SK-N-SH (cell line): ENCODE measurements around the gene EEFSEC. TPM values are rescaled to one million over a fixed set of nuclear protein-coding genes. Genes with fewer than 3 reads are reported as not detected.

Experiments
- CTCF ChIA-PET: fragments of 300-600, 350-600 bp; formaldehyde crosslinking; extraction: SDS; loops from one replicate; lab custom pipeline; 2021; lab: Yijun Ruan, JAX
- POLR2A ChIA-PET: fragments of 350-600 bp; sonication (Branson Sonifier 250); formaldehyde crosslinking; extraction: SDS; loops from one replicate; lab custom pipeline; 2020; ENCODE audit warnings: antibody characterized with exemption, inconsistent platforms; lab: Yijun Ruan, JAX
- DNase-seq: peaks from one replicate; pipeline ENCODE4 v3.0.0; 2012
- H2AFZ ChIP-seq: fragments of 200-600 bp; sonication (generic); 2 replicates; pipeline ENCODE4 v1.8.1; 2016; ENCODE audit warnings: antibody characterized with exemption, mild to moderate bottlenecking, low read depth
- H3F3A ChIP-seq: fragments of 200-600 bp; sonication (generic); replicated peaks from 2 replicates; pipeline ENCODE3; 2016; ENCODE audit warnings: antibody characterized with exemption, mild to moderate bottlenecking; ENCODE audit not compliant: insufficient read depth
- H3K27ac ChIP-seq, 2 experiments: fragments of 200-500 bp in 1 of 2; fragments of 200-600 bp in 1 of 2; sonication (Bioruptor generic) in 1 of 2; sonication (generic), shearing (Covaris generic) in 1 of 2; 2 replicates each; pipeline versions ENCODE4 v1.5.1 to v1.6.1; 2014 to 2016; ENCODE audit warnings: low read depth in 2 of 2, inconsistent platforms in 1 of 2, low read length in 1 of 2, mild to moderate bottlenecking in 1 of 2, mixed read lengths in 1 of 2
- H3K27me3 ChIP-seq: fragments of 200-600 bp; sonication (generic), shearing (Covaris generic); 2 replicates; pipeline ENCODE4 v1.6.1; 2016; ENCODE audit warnings: mixed run types; ENCODE audit not compliant: insufficient read depth
- H3K36me3 ChIP-seq, 2 experiments: fragments of 200-500 bp in 1 of 2; fragments of 200-600 bp in 1 of 2; sonication (Bioruptor generic) in 1 of 2; sonication (generic) in 1 of 2; replicated peaks in 1 of 2; 2 replicates each; pipeline versions ENCODE3 to v1.5.1; 2014 to 2016; ENCODE audit warnings: low read length in 1 of 2, mild to moderate bottlenecking in 1 of 2; ENCODE audit not compliant: insufficient read depth in 2 of 2, control insufficient read depth in 1 of 2
- H3K4me1 ChIP-seq, 2 experiments: fragments of 200-500 bp in 1 of 2; fragments of 200-600 bp in 1 of 2; sonication (Bioruptor generic) in 1 of 2; sonication (generic), shearing (Covaris generic) in 1 of 2; 2 replicates each; pipeline versions ENCODE4 v1.5.1 to v1.6.1; 2014 to 2016; ENCODE audit warnings: low read depth in 1 of 2, low read length in 1 of 2, mixed run types in 1 of 2; ENCODE audit not compliant: insufficient read depth in 2 of 2, control insufficient read depth in 1 of 2
- H3K4me2 ChIP-seq: fragments of 200-600 bp; sonication (generic), shearing (Covaris generic); 2 replicates; pipeline ENCODE4 v1.6.1; 2017; ENCODE audit warnings: mixed run types
- H3K4me3 ChIP-seq, 2 experiments: fragments of 200-500 bp in 1 of 2; fragments of 200-600 bp in 1 of 2; sonication (Bioruptor generic) in 1 of 2; sonication (generic), shearing (Covaris generic) in 1 of 2; 2 replicates each; pipeline versions ENCODE4 v1.5.1 to v1.8.1; 2014 to 2016; ENCODE audit warnings: low read depth in 2 of 2, inconsistent platforms in 1 of 2, low read length in 1 of 2, mild to moderate bottlenecking in 1 of 2, mixed read lengths in 1 of 2, moderate library complexity in 1 of 2
- H3K79me2 ChIP-seq: fragments of 200-600 bp; sonication (generic); 2 replicates; pipeline ENCODE4 v1.8.1; 2017; ENCODE audit warnings: mild to moderate bottlenecking; ENCODE audit not compliant: insufficient read depth
- H3K9ac ChIP-seq: fragments of 200-600 bp; sonication (generic); 2 replicates; pipeline ENCODE4 v1.6.1; 2017; ENCODE audit warnings: mixed run types
- H3K9me2 ChIP-seq: fragments of 200-600 bp; sonication (generic); 2 replicates; pipeline ENCODE4 v1.6.1; 2017; ENCODE audit warnings: mixed run types
- H3K9me3 ChIP-seq: fragments of 200-600 bp; sonication (generic); 2 replicates; pipeline ENCODE4 v1.6.1; 2017; ENCODE audit warnings: mixed run types, mild to moderate bottlenecking, moderate library complexity
- H4K20me1 ChIP-seq: fragments of 200-600 bp; sonication (generic); 2 replicates; pipeline ENCODE4 v1.6.1; 2017; ENCODE audit warnings: mild to moderate bottlenecking, mixed run types; ENCODE audit not compliant: insufficient read depth
- FOXM1 ChIP-seq: IDR thresholded peaks from 2 replicates; pipeline ENCODE4 v1.4.0; 2012; ENCODE audit warnings: low read depth, mild to moderate bottlenecking
- NFIC ChIP-seq: IDR thresholded peaks from 2 replicates; pipeline ENCODE4 v1.4.0; 2012; ENCODE audit warnings: borderline replicate concordance
- REST ChIP-seq: IDR thresholded peaks from 2 replicates; pipeline ENCODE4 v1.6.1; 2012; ENCODE audit warnings: mild to moderate bottlenecking, low read depth, low read length, moderate library complexity
- RFX5 ChIP-seq: IDR thresholded peaks from 2 replicates; pipeline ENCODE4 v1.6.1; 2012; ENCODE audit warnings: mild to moderate bottlenecking, improper control_type of control experiment, low read length
- SIN3A ChIP-seq: IDR thresholded peaks from 2 replicates; pipeline ENCODE4 v1.6.1; 2012; ENCODE audit warnings: low read depth, mild to moderate bottlenecking, low read length, moderate library complexity, borderline replicate concordance
- TCF12 ChIP-seq: IDR thresholded peaks from 2 replicates; pipeline ENCODE4 v1.4.0; 2012
- ZBTB33 ChIP-seq: IDR thresholded peaks from 2 replicates; pipeline ENCODE4 v1.4.0; 2012; ENCODE audit warnings: low read depth, borderline replicate concordance
- WGBS: methylation state at CpG from one replicate; pipeline ENCODE4 v1.1.6; 2017; ENCODE audit warnings: low lambda C conversion rate; 5-methylcytosine and 5-hydroxymethylcytosine counted together
- polyA plus RNA-seq, 3 experiments: library from polyadenylated mRNA; depleted of rRNA; stranded (reverse); fragments of >200 nt; gene quantifications; 2 replicates each; pipeline ENCODE4 v1.2.3, GENCODE V29; 2012
- TF ChIP-seq, protein P1 (sequence below): fragments of 150-350 bp; IDR thresholded peaks from 2 replicates; pipeline ENCODE4 v1.6.1; 2016; ENCODE audit warnings: mild to moderate bottlenecking, low read depth, low read length
- TF ChIP-seq, protein P2 (sequence below): IDR thresholded peaks from 2 replicates; pipeline ENCODE4 v1.4.0; 2012; ENCODE audit warnings: low read depth
- TF ChIP-seq, protein P3 (sequence below): IDR thresholded peaks from 2 replicates; pipeline ENCODE4; 2012
- TF ChIP-seq, protein P4 (sequence below): IDR thresholded peaks from 2 replicates; pipeline ENCODE4 v1.4.0; 2012; ENCODE audit warnings: low read depth, borderline replicate concordance

Gene EEFSEC
- polyA plus RNA-seq, 1 of the 3 experiments (the other 2 are of a cell fraction): 12.4 TPM

- CTCF ChIA-PET: no interaction called here
- no peak for DNase-seq
- Histone ChIP-seq H3K27me3 (no peaks in the 10 kb centered on the region), H3K4me1 (peaks cover 0 to 66% of the 10 kb centered on the region in 2 experiments; a peak in 2 of 4 replicates), H3K27ac (no peak overlapping the region), H4K20me1 (no peaks in the 10 kb centered on the region), H3K9ac (no peak overlapping the region), H3K36me3 (no peaks in the 10 kb centered on the region), H2AFZ (no peak overlapping the region), H3K4me2 (no peak overlapping the region), H3F3A (peaks cover 3% of the 10 kb centered on the region), H3K9me2 (no peaks in the 10 kb centered on the region), H3K4me3 (no peak overlapping the region), H3K9me3 (no peaks in the 10 kb centered on the region), H3K79me2 (no peaks in the 10 kb centered on the region)
- WGBS: 89% methylated on average over 13 of the region's 13 CpGs
- TF ChIP-seq, protein P1, sequence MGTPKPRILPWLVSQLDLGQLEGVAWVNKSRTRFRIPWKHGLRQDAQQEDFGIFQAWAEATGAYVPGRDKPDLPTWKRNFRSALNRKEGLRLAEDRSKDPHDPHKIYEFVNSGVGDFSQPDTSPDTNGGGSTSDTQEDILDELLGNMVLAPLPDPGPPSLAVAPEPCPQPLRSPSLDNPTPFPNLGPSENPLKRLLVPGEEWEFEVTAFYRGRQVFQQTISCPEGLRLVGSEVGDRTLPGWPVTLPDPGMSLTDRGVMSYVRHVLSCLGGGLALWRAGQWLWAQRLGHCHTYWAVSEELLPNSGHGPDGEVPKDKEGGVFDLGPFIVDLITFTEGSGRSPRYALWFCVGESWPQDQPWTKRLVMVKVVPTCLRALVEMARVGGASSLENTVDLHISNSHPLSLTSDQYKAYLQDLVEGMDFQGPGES: no peak
- no peak for TF ChIP-seq RFX5
- TF ChIP-seq, protein P2, sequence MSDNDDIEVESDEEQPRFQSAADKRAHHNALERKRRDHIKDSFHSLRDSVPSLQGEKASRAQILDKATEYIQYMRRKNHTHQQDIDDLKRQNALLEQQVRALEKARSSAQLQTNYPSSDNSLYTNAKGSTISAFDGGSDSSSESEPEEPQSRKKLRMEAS: no peak
- no peak for TF ChIP-seq REST
- TF ChIP-seq FOXM1: no peak
- no peak for TF ChIP-seq TCF12
- TF ChIP-seq, protein P3, sequence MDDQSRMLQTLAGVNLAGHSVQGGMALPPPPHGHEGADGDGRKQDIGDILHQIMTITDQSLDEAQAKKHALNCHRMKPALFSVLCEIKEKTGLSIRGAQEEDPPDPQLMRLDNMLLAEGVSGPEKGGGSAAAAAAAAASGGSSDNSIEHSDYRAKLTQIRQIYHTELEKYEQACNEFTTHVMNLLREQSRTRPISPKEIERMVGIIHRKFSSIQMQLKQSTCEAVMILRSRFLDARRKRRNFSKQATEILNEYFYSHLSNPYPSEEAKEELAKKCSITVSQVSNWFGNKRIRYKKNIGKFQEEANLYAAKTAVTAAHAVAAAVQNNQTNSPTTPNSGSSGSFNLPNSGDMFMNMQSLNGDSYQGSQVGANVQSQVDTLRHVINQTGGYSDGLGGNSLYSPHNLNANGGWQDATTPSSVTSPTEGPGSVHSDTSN: no peak
- TF ChIP-seq NFIC: no peak
- no peak for TF ChIP-seq SIN3A
- TF ChIP-seq, protein P4, sequence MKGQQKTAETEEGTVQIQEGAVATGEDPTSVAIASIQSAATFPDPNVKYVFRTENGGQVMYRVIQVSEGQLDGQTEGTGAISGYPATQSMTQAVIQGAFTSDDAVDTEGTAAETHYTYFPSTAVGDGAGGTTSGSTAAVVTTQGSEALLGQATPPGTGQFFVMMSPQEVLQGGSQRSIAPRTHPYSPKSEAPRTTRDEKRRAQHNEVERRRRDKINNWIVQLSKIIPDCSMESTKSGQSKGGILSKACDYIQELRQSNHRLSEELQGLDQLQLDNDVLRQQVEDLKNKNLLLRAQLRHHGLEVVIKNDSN: no peak
- no peak for TF ChIP-seq ZBTB33
- POLR2A ChIA-PET: interaction anchor here (2.7 kb wide), 1 partner anchor 45 kb away, joined by 11 read pairs; no protein-coding TSS in a partner anchor
Observed at GRCh38 chr3:128431803-128432300, 278.6 kb downstream of the EEFSEC start.
